ENCODE data around the gene GINS2. TPM values are rescaled to one million over a fixed set of nuclear protein-coding genes. Genes with fewer than 3 reads are reported as not detected.
A peak's percentile ranks its signal among the peaks of the same experiment; 100 is the strongest.

Gene GINS2
- total RNA-seq, 1 experiment from 2014 or later, result 12.0 TPM

GRCh38 chr16:85718153-85718477 lies 29.4 kb upstream of the GINS2 start:
- H3K4me1 ChIP-seq (ENCODE audit: control insufficient read depth, insufficient read depth, low read length), result peaks cover 9% of the 10 kb centered on the region; the same call in 1 of the 2 replicates
- H3K4me3 ChIP-seq (ENCODE audit: low read depth in 2 of 2, low read length in 2 of 2), result no peak overlapping the region
- no TSS peak for BruUV-seq (replicated peaks)
- in situ Hi-C loops (cut with HindIII; ENCODE audit: low pct_unique_long_range_greater_than_20kb, low sequenced_read_pairs) (no loop called here), intact Hi-C loops (cut with micrococcal nuclease; ENCODE audit: unreplicated experiment) (loop anchor here (5.0 kb wide), 1 partner anchor 41 kb away; no protein-coding TSS in a partner anchor)
- no peak for TF ChIP-seq SIN3A (IDR thresholded peaks at IDR 0.05; ENCODE audit: borderline replicate concordance, insufficient read depth, low read depth, low read length)
- no peak for TF ChIP-seq REST (IDR thresholded peaks at IDR 0.05; ENCODE audit: insufficient read depth in 1 of 2, low read depth in 2 of 2, low read length in 1 of 2)
- TF ChIP-seq POLR2AphosphoS5 (IDR thresholded peaks at IDR 0.05; ENCODE audit: low read depth, low read length), result no peak
- no peak for TF ChIP-seq CTCF (IDR thresholded peaks at IDR 0.05)
- TF ChIP-seq TCF7L2 (IDR thresholded peaks at IDR 0.05; ENCODE audit: low read depth, low read length), result no peak
- ATAC-seq, result 0 out of 2 replicates have a peak, but pooled peaks have one; percentile 8
- no peaks in the 10 kb centered on the region for H3K27me3 ChIP-seq (ENCODE audit: control insufficient read depth, insufficient read depth, low read length)
- ChIA-PET POLR2A (no interaction called here), CTCF (no interaction called here)
- H3K27ac ChIP-seq (ENCODE audit: low read length), result no peak overlapping the region
- no peak for DNase-seq (ENCODE audit: low read depth, low spot score)
- H3K9me3 ChIP-seq (ENCODE audit: control insufficient read depth, insufficient read depth, low read depth, low read length), result no peaks in the 10 kb centered on the region
- no peaks in the 10 kb centered on the region for H3K36me3 ChIP-seq (ENCODE audit: control insufficient read depth, insufficient read depth, low read length)

GRCh38 chr16:85717393-85718152 lies 28.8 kb upstream of the GINS2 start:
- Histone ChIP-seq H3K27me3 (ENCODE audit: control insufficient read depth, insufficient read depth, low read length) (no peaks in the 10 kb centered on the region), H3K4me1 (ENCODE audit: control insufficient read depth, insufficient read depth, low read length) (peaks cover 9% of the 10 kb centered on the region; the same call in 1 of the 2 replicates), H3K9me3 (ENCODE audit: control insufficient read depth, insufficient read depth, low read depth, low read length) (no peaks in the 10 kb centered on the region), H3K4me3 (ENCODE audit: low read depth in 2 of 2, low read length in 2 of 2) (no peak overlapping the region), H3K36me3 (ENCODE audit: control insufficient read depth, insufficient read depth, low read length) (no peaks in the 10 kb centered on the region), H3K27ac (ENCODE audit: low read length) (no peak overlapping the region)
- ChIA-PET POLR2A (no interaction called here), CTCF (interaction anchor here (0.6 kb wide), 1 partner anchor 10 kb away, joined by 4 read pairs; no protein-coding TSS in a partner anchor)
- DNase-seq (ENCODE audit: low read depth, low spot score) (no peak), ATAC-seq (peak; percentile 80)
- BruUV-seq (replicated peaks), result no TSS peak
- TF ChIP-seq TCF7L2 (IDR thresholded peaks at IDR 0.05; ENCODE audit: low read depth, low read length), result no peak
- TF ChIP-seq SIN3A (IDR thresholded peaks at IDR 0.05; ENCODE audit: borderline replicate concordance, insufficient read depth, low read depth, low read length), result no peak
- TF ChIP-seq CTCF (IDR thresholded peaks at IDR 0.05), result peak; percentile 75
- in situ Hi-C loops (cut with HindIII; ENCODE audit: low pct_unique_long_range_greater_than_20kb, low sequenced_read_pairs) (no loop called here), intact Hi-C loops (cut with micrococcal nuclease; ENCODE audit: unreplicated experiment) (loop anchor here (5.0 kb wide), 1 partner anchor 40 kb away; no protein-coding TSS in a partner anchor)
